DND-41 (cell line): ENCODE results near the gene FLRT2.

Experiments
- EZH2 ChIP-seq: IDR thresholded peaks from 3 replicates; pipeline ENCODE4 v1.6.1; 2012; ENCODE audit warnings: borderline replicate concordance, low read depth, mild to moderate bottlenecking, moderate library complexity, low read length, inconsistent platforms; ENCODE audit not compliant: severe bottlenecking
- TF ChIP-seq, protein P1 (sequence below): IDR thresholded peaks from 2 replicates; pipeline ENCODE4 v1.5.1; 2012; ENCODE audit warnings: borderline replicate concordance, low read length, moderate library complexity, mild to moderate bottlenecking; ENCODE audit not compliant: poor library complexity, severe bottlenecking; ENCODE audit errors: extremely low read depth

DNA sequence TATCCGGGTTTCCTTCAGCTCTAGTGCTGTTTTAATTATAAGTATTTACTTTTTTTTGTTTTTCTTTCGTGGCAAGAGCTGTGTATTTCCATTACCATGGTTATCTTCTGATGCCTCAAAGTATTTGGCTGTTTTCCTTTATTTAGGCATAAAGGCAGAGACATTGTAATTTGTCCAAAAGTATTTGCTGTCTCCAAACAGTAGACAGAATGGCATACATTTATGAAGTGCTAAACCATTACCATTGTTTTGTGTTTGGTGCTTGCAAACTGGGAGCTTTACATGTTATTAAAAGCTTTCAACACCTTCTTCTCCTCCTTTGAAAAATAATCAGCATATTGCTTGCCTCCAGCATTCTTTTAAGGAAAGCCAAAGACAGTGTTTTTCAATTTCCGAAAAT, 46.3 kb downstream of the FLRT2 start:
- TF ChIP-seq, protein P1, sequence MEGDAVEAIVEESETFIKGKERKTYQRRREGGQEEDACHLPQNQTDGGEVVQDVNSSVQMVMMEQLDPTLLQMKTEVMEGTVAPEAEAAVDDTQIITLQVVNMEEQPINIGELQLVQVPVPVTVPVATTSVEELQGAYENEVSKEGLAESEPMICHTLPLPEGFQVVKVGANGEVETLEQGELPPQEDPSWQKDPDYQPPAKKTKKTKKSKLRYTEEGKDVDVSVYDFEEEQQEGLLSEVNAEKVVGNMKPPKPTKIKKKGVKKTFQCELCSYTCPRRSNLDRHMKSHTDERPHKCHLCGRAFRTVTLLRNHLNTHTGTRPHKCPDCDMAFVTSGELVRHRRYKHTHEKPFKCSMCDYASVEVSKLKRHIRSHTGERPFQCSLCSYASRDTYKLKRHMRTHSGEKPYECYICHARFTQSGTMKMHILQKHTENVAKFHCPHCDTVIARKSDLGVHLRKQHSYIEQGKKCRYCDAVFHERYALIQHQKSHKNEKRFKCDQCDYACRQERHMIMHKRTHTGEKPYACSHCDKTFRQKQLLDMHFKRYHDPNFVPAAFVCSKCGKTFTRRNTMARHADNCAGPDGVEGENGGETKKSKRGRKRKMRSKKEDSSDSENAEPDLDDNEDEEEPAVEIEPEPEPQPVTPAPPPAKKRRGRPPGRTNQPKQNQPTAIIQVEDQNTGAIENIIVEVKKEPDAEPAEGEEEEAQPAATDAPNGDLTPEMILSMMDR: no peak
- TF ChIP-seq EZH2: no peak
